Naive thymus-derived CD4-positive, alpha-beta T cell (primary cell): Measurements from ENCODE around the gene PRPS2. TPM values are rescaled to one million over a fixed set of nuclear protein-coding genes. Genes with fewer than 3 reads are reported as not detected.
A peak's percentile ranks its signal among the peaks of the same experiment; 100 is the strongest.

Experiments
- ATAC-seq: fragments of 150-1000 bp; cut with Tn5 transposase; 2 replicates; pipeline ENCODE4 v1.10.0; 2021; ENCODE audit warnings: mild to moderate bottlenecking, moderate library complexity
- CTCF ChIA-PET: fragments of 350-600 bp; sonication (Branson Sonifier 250); formaldehyde crosslinking; loops from one replicate; lab custom pipeline; 2021; ENCODE audit warnings: antibody characterized with exemption; lab: Charles Lee
- POLR2A ChIA-PET: fragments of 350-600 bp; sonication (Branson Sonifier 250); formaldehyde crosslinking; loops from one replicate; lab custom pipeline; 2021; ENCODE audit warnings: antibody characterized with exemption, inconsistent platforms; lab: Charles Lee
- DNase-seq, 9 donors: peaks; one replicate each; pipeline versions ENCODE4 v3.0.0 to v3.0.0-alpha.2; 2020 to 2022; ENCODE audit warnings: mixed read lengths in 1 of 9
- H3K27ac ChIP-seq: one replicate; pipeline ENCODE4 v1.7.0; 2013; ENCODE audit warnings: mild to moderate bottlenecking, low read depth, low read length, moderate library complexity
- H3K27me3 ChIP-seq, 2 donors: one replicate each; pipeline ENCODE4 v1.7.0; 2013; ENCODE audit warnings: low read length in 2 of 2, mild to moderate bottlenecking in 2 of 2, moderate library complexity in 2 of 2; ENCODE audit not compliant: control insufficient read depth in 2 of 2, insufficient read depth in 2 of 2
- H3K36me3 ChIP-seq, 3 experiments: 1 replicate in 2 of 3; 2 replicates in 1 of 3; pipeline ENCODE4 v1.7.0; 2013; ENCODE audit warnings: low read length in 3 of 3, mild to moderate bottlenecking in 3 of 3, moderate library complexity in 1 of 3; ENCODE audit not compliant: insufficient read depth in 3 of 3, control insufficient read depth in 2 of 3
- H3K4me1 ChIP-seq, 2 donors: one replicate each; pipeline ENCODE4 v1.7.0; 2013; ENCODE audit warnings: low read length in 2 of 2, mild to moderate bottlenecking in 2 of 2, moderate library complexity in 1 of 2; ENCODE audit not compliant: control insufficient read depth in 2 of 2, insufficient read depth in 2 of 2
- H3K4me3 ChIP-seq: 2 replicates; pipeline ENCODE4 v1.7.0; 2013; ENCODE audit warnings: mild to moderate bottlenecking, low read length
- H3K9me3 ChIP-seq, 3 experiments: 1 replicate in 2 of 3; 2 replicates in 1 of 3; pipeline ENCODE4 v1.7.0; 2013; ENCODE audit warnings: low read length in 3 of 3; ENCODE audit not compliant: control insufficient read depth in 2 of 3
- H3K27ac Mint-ChIP-seq, 9 donors: one replicate each; pipeline ENCODE4 v1.8.0; 2020 to 2022; ENCODE audit warnings: mixed read lengths in 9 of 9, mild to moderate bottlenecking in 8 of 9, moderate library complexity in 5 of 9, inconsistent platforms in 2 of 9
- H3K27me3 Mint-ChIP-seq, 5 donors: one replicate each; pipeline ENCODE4 v1.8.0; 2021 to 2022; ENCODE audit warnings: mixed read lengths in 5 of 5, mild to moderate bottlenecking in 1 of 5
- H3K36me3 Mint-ChIP-seq, 5 donors: one replicate each; pipeline ENCODE4 v1.8.0; 2020 to 2022; ENCODE audit warnings: mixed read lengths in 5 of 5, mild to moderate bottlenecking in 3 of 5, inconsistent platforms in 1 of 5
- H3K4me1 Mint-ChIP-seq, 7 donors: one replicate each; pipeline ENCODE4 v1.8.0; 2020 to 2022; ENCODE audit warnings: mixed read lengths in 7 of 7, mild to moderate bottlenecking in 3 of 7, inconsistent platforms in 1 of 7
- H3K4me3 Mint-ChIP-seq, 10 donors: one replicate each; pipeline ENCODE4 v1.8.0; 2020 to 2022; ENCODE audit warnings: mild to moderate bottlenecking in 10 of 10, mixed read lengths in 10 of 10, moderate library complexity in 6 of 10, inconsistent platforms in 2 of 10
- H3K9me3 Mint-ChIP-seq, 11 donors: one replicate each; pipeline ENCODE4 v1.8.0; 2020 to 2022; ENCODE audit warnings: mixed read lengths in 11 of 11, mild to moderate bottlenecking in 4 of 11, inconsistent platforms in 1 of 11, moderate library complexity in 1 of 11
- intact Hi-C, 2 donors: fragments of 100-400 bp; cut with micrococcal nuclease; formaldehyde crosslinking; loops; one replicate each; pipeline ENCODE4 v1.15.1; 2023
- polyA plus RNA-seq, 2 donors: library from polyadenylated mRNA; unstranded; fragments of 300-500 nt; fragmentation: Illumina TruSeq; gene quantifications; one replicate each; pipeline ENCODE4 v1.2.3, GENCODE V29; 2021
- total RNA-seq, 6 experiments: library from RNA in 5 of 6; stranded (reverse) in 5 of 6; gene quantifications; 1 replicate in 5 of 6; 2 replicates in 1 of 6; pipeline ENCODE4 v1.2.3 and lab custom pipeline; 2021 to 2026

The PRPS2 gene
- total and polyA plus RNA-seq, 7 experiments from 2014 or later = 24.7 to 95.8 (median 32.0) TPM

DNA sequence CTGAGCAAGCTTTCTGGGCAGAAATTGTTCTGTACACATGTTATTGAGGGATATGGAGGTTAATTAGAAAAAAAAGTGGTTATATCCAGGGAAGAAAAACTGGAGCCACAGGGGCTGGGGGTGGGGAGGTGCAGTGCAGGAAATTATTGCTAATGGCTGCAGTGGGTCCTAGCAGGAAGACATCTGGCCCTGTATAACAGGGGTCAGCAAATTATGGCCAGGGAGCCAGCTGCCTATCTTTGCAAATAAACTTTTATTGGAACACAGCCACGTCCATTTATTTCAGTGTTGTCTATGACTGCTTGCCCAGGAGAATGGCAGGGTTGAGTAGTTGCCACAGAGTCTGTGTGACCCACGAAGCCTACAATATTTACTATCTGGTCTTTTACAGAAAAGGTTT, 23.4 kb upstream of the PRPS2 start:
- no peak overlapping the region for H3K27ac ChIP-seq
- Mint-ChIP-seq H3K9me3 (peaks cover 0 to 4% (median 0%) of the 10 kb centered on the region in 11 donors), H3K27me3 (peaks cover 0 to 29% (median 4%) of the 10 kb centered on the region in 5 donors), H3K27ac (peak overlapping the region in 1 of 9 donors; percentile 56), H3K4me1 (peaks cover 0 to 13% (median 8%) of the 10 kb centered on the region in 7 donors), H3K4me3 (no peak overlapping the region), H3K36me3 (no peaks in the 10 kb centered on the region)
- DNase-seq = no peak
- H3K27me3 ChIP-seq = no peaks in the 10 kb centered on the region
- H3K36me3 ChIP-seq = no peaks in the 10 kb centered on the region
- no peak for ATAC-seq
- ChIA-PET POLR2A (no interaction called here), CTCF (no interaction called here)
- H3K4me1 ChIP-seq = no peaks in the 10 kb centered on the region
- H3K4me3 ChIP-seq = no peak overlapping the region
- intact Hi-C loops = no loop called here
- H3K9me3 ChIP-seq = no peaks in the 10 kb centered on the region

- intact Hi-C loops = no loop called here
- Histone ChIP-seq H3K27me3 (no peaks in the 10 kb centered on the region), H3K4me3 (no peak overlapping the region), H3K4me1 (no peaks in the 10 kb centered on the region), H3K27ac (no peak overlapping the region), H3K9me3 (no peaks in the 10 kb centered on the region), H3K36me3 (no peaks in the 10 kb centered on the region)
- no peak for ATAC-seq
- POLR2A ChIA-PET = no interaction called here
- CTCF ChIA-PET = no interaction called here
- H3K9me3 Mint-ChIP-seq = peaks cover 0 to 4% (median 0%) of the 10 kb centered on the region in 11 donors
- H3K4me1 Mint-ChIP-seq = peaks cover 0 to 13% (median 8%) of the 10 kb centered on the region in 7 donors
- no peak for DNase-seq
- peaks cover 0 to 30% (median 4%) of the 10 kb centered on the region in 5 donors for H3K27me3 Mint-ChIP-seq
- H3K27ac Mint-ChIP-seq = no peak overlapping the region
- no peak overlapping the region for H3K4me3 Mint-ChIP-seq
- no peaks in the 10 kb centered on the region for H3K36me3 Mint-ChIP-seq
Measured at GRCh38 chrX:12768491-12768890, 22.7 kb upstream of the PRPS2 start.

DNA sequence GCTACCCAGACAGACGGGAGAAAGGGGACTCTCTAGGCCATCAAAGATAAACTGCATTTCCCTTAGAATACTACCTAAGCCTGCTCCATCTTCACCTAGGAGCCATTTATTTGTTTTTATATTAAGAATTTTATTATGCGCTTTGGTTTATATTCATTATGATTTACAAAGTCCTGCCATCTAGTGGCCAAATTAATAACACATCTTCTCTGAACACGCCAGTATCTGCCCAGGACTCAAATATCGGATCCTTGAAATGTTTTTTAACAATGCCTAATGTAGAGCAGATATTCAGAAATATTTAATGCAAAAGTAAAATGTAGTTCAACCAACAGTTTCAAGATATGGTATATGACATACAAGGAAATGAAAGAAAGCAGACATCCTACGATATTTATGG, 20.8 kb upstream of the PRPS2 start:
- ATAC-seq (no peak), DNase-seq (peak in 7 of 9 donors; percentile 5 to 39 (median 16))
- H3K27me3 ChIP-seq = no peaks in the 10 kb centered on the region
- H3K27me3 Mint-ChIP-seq = peaks cover 0 to 29% (median 4%) of the 10 kb centered on the region in 5 donors
- H3K4me1 Mint-ChIP-seq = peaks cover 0 to 13% (median 8%) of the 10 kb centered on the region in 7 donors
- ChIA-PET CTCF (interaction anchor here (0.6 kb wide), 1 partner anchor 1238 kb away, joined by 4 read pairs; no protein-coding TSS in a partner anchor), POLR2A (no interaction called here)
- peaks cover 0 to 2% (median 0%) of the 10 kb centered on the region in 11 donors for H3K9me3 Mint-ChIP-seq
- H3K4me1 ChIP-seq = no peaks in the 10 kb centered on the region
- no peak overlapping the region for H3K4me3 ChIP-seq
- no peak overlapping the region for H3K27ac Mint-ChIP-seq
- no peaks in the 10 kb centered on the region for H3K36me3 ChIP-seq
- no peaks in the 10 kb centered on the region for H3K9me3 ChIP-seq
- no peak overlapping the region for H3K27ac ChIP-seq
- H3K4me3 Mint-ChIP-seq = peak overlapping the region in 3 of 10 donors; percentile 6 to 49 (median 37)
- intact Hi-C loops = loop anchor here (2.0 to 5.0 kb wide), 7 partner anchors 20 to 1000 kb away; partner anchors contain the start of gene PRPS2 (in 1 of the 2)
- H3K36me3 Mint-ChIP-seq = no peaks in the 10 kb centered on the region

DNA sequence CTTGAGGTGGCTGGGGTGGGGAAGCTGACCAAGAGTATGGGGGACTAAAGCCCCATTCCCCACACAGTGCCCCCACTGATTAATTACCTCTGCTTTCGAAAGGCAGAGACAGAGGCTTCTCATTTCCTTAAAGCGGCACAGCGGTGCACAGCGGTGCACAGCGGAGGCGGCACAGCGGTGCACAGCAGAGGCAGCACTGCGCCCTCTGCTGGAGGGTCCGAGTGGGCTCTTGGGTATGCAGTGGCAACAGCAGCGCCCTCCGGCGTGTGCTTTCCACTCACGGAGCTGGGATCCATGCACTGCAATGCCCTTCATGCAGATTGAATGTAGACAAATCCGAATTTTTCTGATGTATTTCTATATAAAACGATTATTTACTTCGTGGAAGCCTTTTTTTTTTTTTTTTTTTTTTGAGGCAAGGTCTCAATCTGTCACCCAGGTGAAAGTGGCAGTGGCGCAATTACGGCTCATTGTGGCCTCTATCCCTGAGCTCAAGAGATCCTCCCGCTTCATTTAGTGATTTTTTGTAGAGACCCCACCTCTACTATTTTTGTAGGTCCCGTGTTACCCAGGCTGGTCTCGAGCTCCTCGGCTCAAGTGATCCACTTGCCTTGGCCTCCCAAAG, 19.7 kb upstream of the PRPS2 start:
- Mint-ChIP-seq H3K27me3 (peaks cover 0 to 32% (median 4%) of the 10 kb centered on the region in 5 donors), H3K36me3 (no peaks in the 10 kb centered on the region), H3K9me3 (peaks cover 0 to 2% (median 0%) of the 10 kb centered on the region in 11 donors), H3K27ac (no peak overlapping the region), H3K4me1 (peaks cover 0 to 13% (median 8%) of the 10 kb centered on the region in 7 donors), H3K4me3 (peak overlapping the region in 6 of 10 donors; percentile 14 to 50 (median 36))
- intact Hi-C loops = loop anchor here (2.0 to 5.0 kb wide), 7 partner anchors 19 to 1001 kb away; partner anchors contain the start of gene PRPS2 (in 1 of the 2)
- H3K27me3 ChIP-seq = no peaks in the 10 kb centered on the region
- DNase-seq = peak; percentile 46 to 72 (median 63)
- H3K27ac ChIP-seq = no peak overlapping the region
- H3K9me3 ChIP-seq = no peaks in the 10 kb centered on the region
- no peaks in the 10 kb centered on the region for H3K4me1 ChIP-seq
- H3K36me3 ChIP-seq = no peaks in the 10 kb centered on the region
- CTCF ChIA-PET = interaction anchor here (0.8 to 1.0 kb wide), 3 partner anchors 22 to 996 kb away, joined by 3 to 5 read pairs (median 4); no protein-coding TSS in a partner anchor
- no peak overlapping the region for H3K4me3 ChIP-seq
- POLR2A ChIA-PET = no interaction called here
- ATAC-seq = peak; percentile 100

DNA sequence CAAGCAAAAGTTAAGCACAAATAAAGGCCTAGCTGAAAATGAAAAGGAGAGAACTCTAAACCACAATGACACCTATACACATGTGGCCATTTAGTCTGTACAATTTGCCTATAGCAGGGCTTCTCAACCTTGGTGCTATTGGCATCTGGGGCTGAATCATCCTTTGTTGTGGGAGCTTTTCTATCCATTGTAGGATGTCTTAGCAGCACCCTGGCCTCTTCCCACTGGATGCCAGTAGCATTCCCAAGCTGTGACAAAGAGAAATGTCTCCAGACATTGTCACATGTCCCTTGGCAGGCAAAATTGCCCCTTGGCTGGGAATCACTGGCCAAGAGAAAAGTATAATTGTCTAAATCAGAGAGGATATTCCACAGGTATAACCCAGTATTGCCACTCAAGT, 13.5 kb upstream of the PRPS2 start:
- intact Hi-C loops = no loop called here
- H3K27ac Mint-ChIP-seq = no peak overlapping the region
- Histone ChIP-seq H3K4me1 (no peaks in the 10 kb centered on the region), H3K4me3 (no peak overlapping the region), H3K27me3 (no peaks in the 10 kb centered on the region), H3K27ac (no peak overlapping the region), H3K36me3 (no peaks in the 10 kb centered on the region), H3K9me3 (no peaks in the 10 kb centered on the region)
- no peaks in the 10 kb centered on the region for H3K4me1 Mint-ChIP-seq
- DNase-seq (no peak), ATAC-seq (no peak)
- H3K9me3 Mint-ChIP-seq = peaks cover 0 to 2% (median 0%) of the 10 kb centered on the region in 11 donors
- no peaks in the 10 kb centered on the region for H3K36me3 Mint-ChIP-seq
- no peak overlapping the region for H3K4me3 Mint-ChIP-seq
- ChIA-PET POLR2A (no interaction called here), CTCF (no interaction called here)
- H3K27me3 Mint-ChIP-seq = peaks cover 0 to 20% (median 0%) of the 10 kb centered on the region in 5 donors

DNA sequence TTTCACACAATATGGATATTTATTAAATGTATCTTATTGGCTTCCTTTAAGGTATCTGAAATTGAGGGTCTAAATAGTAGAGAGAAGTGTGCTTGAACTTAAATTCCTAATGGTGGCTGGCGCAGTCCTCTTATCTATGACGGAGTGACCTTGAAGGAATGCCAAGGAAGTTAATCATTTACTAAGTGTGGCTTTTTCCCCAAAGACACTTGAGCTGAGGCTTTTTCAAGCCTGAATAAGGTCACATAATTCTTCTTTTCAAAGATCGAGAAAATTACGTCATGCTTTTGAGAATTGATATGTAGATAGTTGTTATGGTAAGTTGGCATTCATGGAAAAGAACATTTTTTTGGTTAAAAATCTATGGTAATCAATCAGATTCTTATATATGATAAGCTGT, 11.7 kb upstream of the PRPS2 start:
- Histone ChIP-seq H3K9me3 (no peaks in the 10 kb centered on the region), H3K36me3 (no peaks in the 10 kb centered on the region), H3K4me1 (no peaks in the 10 kb centered on the region), H3K27me3 (no peaks in the 10 kb centered on the region), H3K4me3 (no peak overlapping the region), H3K27ac (no peak overlapping the region)
- Mint-ChIP-seq H3K4me1 (no peaks in the 10 kb centered on the region), H3K9me3 (peaks cover 0 to 4% (median 0%) of the 10 kb centered on the region in 11 donors), H3K27me3 (peaks cover 0 to 19% (median 0%) of the 10 kb centered on the region in 5 donors), H3K4me3 (no peak overlapping the region), H3K27ac (no peak overlapping the region), H3K36me3 (no peaks in the 10 kb centered on the region)
- no peak for DNase-seq
- intact Hi-C loops = no loop called here
- ChIA-PET CTCF (no interaction called here), POLR2A (no interaction called here)
- no peak for ATAC-seq
